Transverse colon (tissue), 4 donors: ENCODE results near the gene KLK13. TPM values are rescaled to one million over a fixed set of nuclear protein-coding genes. Genes with fewer than 3 reads are reported as not detected.

Experiments
- DNase-seq: peaks from one replicate; pipeline ENCODE4 v3.0.0-alpha.2; 2019
- H3K27ac ChIP-seq, 4 donors: fragments of 200-600 bp; sonication (generic); 2 replicates each; pipeline ENCODE4 v1.5.1; 2016 to 2018; ENCODE audit warnings: inconsistent platforms in 4 of 4
- H3K27me3 ChIP-seq: fragments of 200-600 bp; sonication (generic); 2 replicates; pipeline ENCODE4 v1.5.1; 2017; ENCODE audit warnings: inconsistent platforms
- H3K36me3 ChIP-seq, 4 donors: fragments of 200-600 bp; sonication (generic); 2 replicates each; pipeline ENCODE4 v1.5.1; 2017 to 2019; ENCODE audit warnings: inconsistent platforms in 4 of 4
- H3K4me1 ChIP-seq, 4 donors: fragments of 200-600 bp; sonication (generic); 2 replicates each; pipeline ENCODE4 v1.5.1; 2017 to 2020; ENCODE audit warnings: inconsistent platforms in 4 of 4
- H3K4me3 ChIP-seq, 4 donors: fragments of 200-600 bp; sonication (generic); 1 replicate in 1 of 4; 2 replicates in 3 of 4; pipeline versions ENCODE4 v1.5.1 to v1.6.1; 2017 to 2019; ENCODE audit warnings: inconsistent platforms in 4 of 4
- H3K9me3 ChIP-seq, 2 donors: fragments of 200-600 bp; sonication (generic); 2 replicates each; pipeline ENCODE4 v1.5.1; 2017 to 2019; ENCODE audit warnings: inconsistent platforms in 2 of 2
- EP300 ChIP-seq: sonication (generic); formaldehyde crosslinking; IDR thresholded peaks from one replicate; pipeline ENCODE4 v1.6.1; 2017; ENCODE audit warnings: antibody characterized with exemption, low read depth
- POLR2A ChIP-seq: fragments of 450-650 bp; IDR thresholded peaks from one replicate; pipeline ENCODE4 v1.6.1; 2016; ENCODE audit warnings: antibody characterized with exemption, mild to moderate bottlenecking, moderate library complexity
- POLR2AphosphoS5 ChIP-seq, 3 donors: sonication (generic); formaldehyde crosslinking; IDR thresholded peaks; one replicate each; pipeline ENCODE4 v1.6.1; 2016; ENCODE audit warnings: antibody characterized with exemption in 3 of 3
- WGBS, 2 donors: methylation state at CpG; one replicate each; pipeline ENCODE4 v1.1.5; 2018; ENCODE audit warnings: low coverage in 1 of 2; 5-methylcytosine and 5-hydroxymethylcytosine counted together
- in situ Hi-C, 4 donors: fragments of 200-750 bp; cut with MboI; loops; one replicate each; pipeline versions ENCODE4 v1.15.0 to v1.15.1; 2017; ENCODE audit warnings: low sequenced_read_pairs in 3 of 4, low pct_ligation_motif_present in 1 of 4, low pct_unique_long_range_greater_than_20kb in 1 of 4
- intact Hi-C: fragments of 100-400 bp; cut with DNase I; formaldehyde crosslinking; loops from one replicate; pipeline ENCODE4 v1.15.1; 2023; ENCODE audit warnings: low total_unique reads
- total RNA-seq, 4 donors: library from RNA; depleted of rRNA; stranded (reverse); fragments of >200 nt; gene quantifications; one replicate each; pipeline ENCODE4 v1.1.0, GENCODE V29; 2016
- TF ChIP-seq, protein P1 (sequence below), 5 experiments: fragments of 200-600 bp in 3 of 5; fragments of 450-650 bp in 2 of 5; sonication (generic) in 3 of 5; IDR thresholded peaks; 1 replicate in 2 of 5; 2 replicates in 3 of 5; pipeline ENCODE4 v1.5.1; 2016 to 2017; ENCODE audit warnings: antibody characterized with exemption in 5 of 5, inconsistent platforms in 3 of 5, mild to moderate bottlenecking in 2 of 5, moderate library complexity in 1 of 5

KLK13 gene
- total RNA-seq, 4 donors from 2014 or later, result 3.3 TPM; not detected in 3

GRCh38 chr19:51060973-51061372 lies 3.9 kb downstream of the KLK13 start:
- in situ Hi-C loops (no loop called here), intact Hi-C loops (no loop called here)
- Histone ChIP-seq H3K4me1 (peaks cover 0 to 5% (median 2%) of the 10 kb centered on the region in 4 donors), H3K36me3 (no peaks in the 10 kb centered on the region), H3K4me3 (no peak overlapping the region), H3K9me3 (no peaks in the 10 kb centered on the region), H3K27ac (no peak overlapping the region), H3K27me3 (peaks cover 36% of the 10 kb centered on the region)
- no peak for DNase-seq
- 0% methylated on average over 1 of the region's 1 CpG for WGBS, 2 donors
- no peak for TF ChIP-seq EP300
- TF ChIP-seq, protein P1, sequence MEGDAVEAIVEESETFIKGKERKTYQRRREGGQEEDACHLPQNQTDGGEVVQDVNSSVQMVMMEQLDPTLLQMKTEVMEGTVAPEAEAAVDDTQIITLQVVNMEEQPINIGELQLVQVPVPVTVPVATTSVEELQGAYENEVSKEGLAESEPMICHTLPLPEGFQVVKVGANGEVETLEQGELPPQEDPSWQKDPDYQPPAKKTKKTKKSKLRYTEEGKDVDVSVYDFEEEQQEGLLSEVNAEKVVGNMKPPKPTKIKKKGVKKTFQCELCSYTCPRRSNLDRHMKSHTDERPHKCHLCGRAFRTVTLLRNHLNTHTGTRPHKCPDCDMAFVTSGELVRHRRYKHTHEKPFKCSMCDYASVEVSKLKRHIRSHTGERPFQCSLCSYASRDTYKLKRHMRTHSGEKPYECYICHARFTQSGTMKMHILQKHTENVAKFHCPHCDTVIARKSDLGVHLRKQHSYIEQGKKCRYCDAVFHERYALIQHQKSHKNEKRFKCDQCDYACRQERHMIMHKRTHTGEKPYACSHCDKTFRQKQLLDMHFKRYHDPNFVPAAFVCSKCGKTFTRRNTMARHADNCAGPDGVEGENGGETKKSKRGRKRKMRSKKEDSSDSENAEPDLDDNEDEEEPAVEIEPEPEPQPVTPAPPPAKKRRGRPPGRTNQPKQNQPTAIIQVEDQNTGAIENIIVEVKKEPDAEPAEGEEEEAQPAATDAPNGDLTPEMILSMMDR (IDR thresholded peaks at IDR 0.05), result no peak
- TF ChIP-seq POLR2A, result no peak
- no peak for TF ChIP-seq POLR2AphosphoS5 (IDR thresholded peaks at IDR 0.05)

DNA sequence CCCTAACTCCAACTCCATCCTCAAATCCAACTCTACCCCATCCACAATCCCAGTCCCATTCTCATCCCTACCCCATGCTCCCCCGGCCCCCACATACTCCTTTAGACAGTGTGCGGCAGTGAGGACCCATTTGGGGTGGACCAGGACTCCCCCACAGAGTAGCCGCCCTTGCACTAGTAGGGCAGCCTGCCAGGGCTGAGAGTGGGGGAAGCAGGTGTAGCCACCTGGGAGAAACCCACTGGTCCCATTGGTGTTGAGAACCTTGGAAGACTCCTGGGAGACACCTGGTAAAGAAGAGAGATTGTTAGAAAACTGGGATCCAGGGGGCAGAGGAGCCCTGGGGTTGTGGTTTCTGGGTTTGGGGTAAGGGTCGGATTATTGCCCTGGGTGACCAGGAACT lies 4.6 kb downstream of the KLK13 start:
- WGBS, 2 donors, result 33 to 64% methylated on average over 1 to 4 of the region's 4 CpGs
- TF ChIP-seq POLR2AphosphoS5 (IDR thresholded peaks at IDR 0.05), result no peak
- TF ChIP-seq, protein P1 (IDR thresholded peaks at IDR 0.05), result no peak
- Histone ChIP-seq H3K27me3 (peaks cover 30% of the 10 kb centered on the region), H3K36me3 (no peaks in the 10 kb centered on the region), H3K4me1 (peaks cover 0 to 5% (median 2%) of the 10 kb centered on the region in 4 donors), H3K9me3 (no peaks in the 10 kb centered on the region), H3K4me3 (no peak overlapping the region), H3K27ac (no peak overlapping the region)
- intact Hi-C loops, result no loop called here
- DNase-seq, result no peak
- in situ Hi-C loops, result no loop called here

GRCh38 chr19:51059715-51060114 lies 5.2 kb downstream of the KLK13 start:
- peaks cover 24% of the 10 kb centered on the region for H3K27me3 ChIP-seq
- no peaks in the 10 kb centered on the region for H3K9me3 ChIP-seq
- no peaks in the 10 kb centered on the region for H3K36me3 ChIP-seq
- no peak for DNase-seq
- intact Hi-C loops, result no loop called here
- H3K4me1 ChIP-seq, result peaks cover 0 to 2% (median under 1%) of the 10 kb centered on the region in 4 donors
- no peak overlapping the region for H3K27ac ChIP-seq
- TF ChIP-seq EP300 (no peak), POLR2A (no peak), POLR2AphosphoS5 (IDR thresholded peaks at IDR 0.05) (no peak)
- TF ChIP-seq, protein P1 (IDR thresholded peaks at IDR 0.05), result no peak
- in situ Hi-C loops, result no loop called here
- no peak overlapping the region for H3K4me3 ChIP-seq
- 50 to 63% methylated on average over 1 to 7 of the region's 7 CpGs for WGBS, 2 donors

- DNase-seq, result no peak
- in situ Hi-C loops (no loop called here), intact Hi-C loops (no loop called here)
- Histone ChIP-seq H3K4me1 (no peaks in the 10 kb centered on the region), H3K36me3 (no peaks in the 10 kb centered on the region), H3K27ac (no peak overlapping the region), H3K9me3 (no peaks in the 10 kb centered on the region), H3K4me3 (no peak overlapping the region), H3K27me3 (peaks cover 17% of the 10 kb centered on the region)
- TF ChIP-seq POLR2AphosphoS5 (IDR thresholded peaks at IDR 0.05), result no peak
- TF ChIP-seq, protein P1 (IDR thresholded peaks at IDR 0.05), result no peak
- TF ChIP-seq POLR2A, result no peak
- TF ChIP-seq EP300, result no peak
Observed at GRCh38 chr19:51055866-51056265, 9.0 kb downstream of the KLK13 start.
